IMR-90 (cell line): ENCODE results near the gene MARVELD3. TPM values are rescaled to one million over a fixed set of nuclear protein-coding genes. Genes with fewer than 3 reads are reported as not detected.

Source experiments
- ATAC-seq: fragments of 200-7000 bp; cut with Tn5 transposase; 2 replicates; pipeline ENCODE4 v1.9.1; 2020; ENCODE audit warnings: low read depth, mild to moderate bottlenecking, moderate library complexity
- BruUV-seq: library from RNA; stranded (reverse); fragments of 400-500 nt; replicated peaks from 2 replicates; lab custom pipeline; 2021; lab: Mats Ljungman, UMichigan
- CTCF ChIA-PET: fragments of 300-600 bp; formaldehyde crosslinking; extraction: SDS; loops from one replicate; lab custom pipeline; 2021; ENCODE audit warnings: antibody characterized with exemption; lab: Yijun Ruan, JAX
- POLR2A ChIA-PET: fragments of 300-600 bp; sonication (Branson Sonifier 250); formaldehyde crosslinking; loops from one replicate; lab custom pipeline; 2022; ENCODE audit warnings: antibody characterized with exemption; ENCODE audit not compliant: unreplicated experiment; lab: Charles Lee
- DNase-seq: peaks from one replicate; pipeline ENCODE4 v3.0.0; 2013
- H2AFZ ChIP-seq: replicated peaks from 2 replicates; pipeline ENCODE3; 2013; ENCODE audit warnings: low read length, mild to moderate bottlenecking; ENCODE audit not compliant: poor library complexity
- H2AK5ac ChIP-seq: 2 replicates; pipeline ENCODE4 v1.6.1; 2013; ENCODE audit warnings: low read depth, low read length, inconsistent platforms
- H2AK9ac ChIP-seq: replicated peaks from 2 replicates; pipeline ENCODE3; 2013; ENCODE audit warnings: mild to moderate bottlenecking, low read depth, low read length, moderate library complexity; ENCODE audit not compliant: poor library complexity
- H2BK120ac ChIP-seq: 2 replicates; pipeline ENCODE4 v1.6.1; 2013; ENCODE audit warnings: low read depth, low read length, inconsistent platforms
- H2BK15ac ChIP-seq: 3 replicates; pipeline ENCODE4 v1.6.1; 2013; ENCODE audit warnings: low read depth, low read length, inconsistent platforms
- H2BK20ac ChIP-seq: 2 replicates; pipeline ENCODE4 v1.6.1; 2013; ENCODE audit warnings: low read depth, mild to moderate bottlenecking, inconsistent platforms, low read length, moderate library complexity
- H2BK5ac ChIP-seq: 2 replicates; pipeline ENCODE4 v1.6.1; 2013; ENCODE audit warnings: mild to moderate bottlenecking, low read depth, low read length, inconsistent platforms; ENCODE audit not compliant: poor library complexity, severe bottlenecking
- H3K14ac ChIP-seq: replicated peaks from 2 replicates; pipeline ENCODE4 v1.6.1; 2013; ENCODE audit warnings: low read depth, low read length, inconsistent platforms
- H3K18ac ChIP-seq: 2 replicates; pipeline ENCODE4 v1.6.1; 2013; ENCODE audit warnings: low read depth, low read length, control low read depth
- H3K23ac ChIP-seq: 2 replicates; pipeline ENCODE4 v1.6.1; 2013; ENCODE audit warnings: low read depth, low read length, inconsistent platforms
- H3K27ac ChIP-seq: 2 replicates; pipeline ENCODE4 v1.5.1; 2013; ENCODE audit warnings: mild to moderate bottlenecking, control low read depth, low read length; ENCODE audit not compliant: insufficient read depth
- H3K27me3 ChIP-seq: 2 replicates; pipeline ENCODE4 v1.6.1; 2013; ENCODE audit warnings: low read length; ENCODE audit not compliant: control insufficient read depth, insufficient read depth
- H3K36me3 ChIP-seq: 2 replicates; pipeline ENCODE4 v1.6.1; 2013; ENCODE audit warnings: low read length, mixed read lengths; ENCODE audit not compliant: control insufficient read depth, insufficient read depth
- H3K4ac ChIP-seq: 2 replicates; pipeline ENCODE4 v1.6.1; 2013; ENCODE audit warnings: low read depth, low read length, inconsistent platforms
- H3K4me1 ChIP-seq: 2 replicates; pipeline ENCODE4 v1.6.1; 2013; ENCODE audit warnings: low read length, mixed read lengths; ENCODE audit not compliant: control insufficient read depth, insufficient read depth
- H3K4me2 ChIP-seq: 2 replicates; pipeline ENCODE4 v1.6.1; 2013; ENCODE audit warnings: low read depth, mild to moderate bottlenecking, control low read depth, low read length, moderate library complexity
- H3K4me3 ChIP-seq: 2 replicates; pipeline ENCODE4 v1.5.1; 2013; ENCODE audit warnings: low read depth, mild to moderate bottlenecking, control low read depth, low read length, moderate library complexity; ENCODE audit not compliant: insufficient read depth
- H3K56ac ChIP-seq: 2 replicates; pipeline ENCODE4 v1.6.1; 2013; ENCODE audit warnings: low read length, inconsistent platforms; ENCODE audit not compliant: insufficient read depth; ENCODE audit errors: extremely low read depth
- H3K79me1 ChIP-seq, 2 experiments: 2 replicates each; pipeline ENCODE4 v1.6.1; 2013; ENCODE audit warnings: low read length in 2 of 2, inconsistent platforms in 1 of 2, low read depth in 1 of 2
- H3K9ac ChIP-seq: 2 replicates; pipeline ENCODE4 v1.6.1; 2013; ENCODE audit warnings: low read depth, low read length, control low read depth
- H3K9me1 ChIP-seq: 2 replicates; pipeline ENCODE4 v1.6.1; 2013; ENCODE audit warnings: low read length, inconsistent platforms; ENCODE audit not compliant: insufficient read depth
- H3K9me3 ChIP-seq: 2 replicates; pipeline ENCODE4 v1.6.1; 2013; ENCODE audit warnings: low read length; ENCODE audit not compliant: control insufficient read depth, insufficient read depth
- H4K20me1 ChIP-seq: 2 replicates; pipeline ENCODE4 v1.6.1; 2013; ENCODE audit warnings: low read length, inconsistent platforms; ENCODE audit not compliant: insufficient read depth
- H4K5ac ChIP-seq: 2 replicates; pipeline ENCODE4 v1.6.1; 2013; ENCODE audit warnings: mild to moderate bottlenecking, low read depth, low read length, control low read depth
- H4K8ac ChIP-seq, 2 experiments: 2 replicates each; pipeline ENCODE4 v1.6.1; 2013; ENCODE audit warnings: low read depth in 2 of 2, low read length in 2 of 2, control low read depth in 1 of 2, inconsistent platforms in 1 of 2
- H4K91ac ChIP-seq: 2 replicates; pipeline ENCODE4 v1.6.1; 2013; ENCODE audit warnings: low read depth, low read length, inconsistent platforms; ENCODE audit not compliant: insufficient read depth
- BHLHE40 ChIP-seq: fragments of 150-350 bp; IDR thresholded peaks from 2 replicates; pipeline ENCODE4 v1.6.1; 2016; ENCODE audit warnings: mild to moderate bottlenecking, low read depth, low read length
- CEBPB ChIP-seq: IDR thresholded peaks from 2 replicates; pipeline ENCODE4 v1.6.1; 2012; ENCODE audit warnings: low read depth, low read length, improper control_type of control experiment
- CHD1 ChIP-seq: IDR thresholded peaks from 2 replicates; pipeline ENCODE4 v1.6.1; 2012; ENCODE audit warnings: low read depth, low read length, improper control_type of control experiment
- FOS ChIP-seq: fragments of 150-350 bp; IDR thresholded peaks from 2 replicates; pipeline ENCODE4 v1.6.1; 2016; ENCODE audit warnings: low read depth, low read length
- MAFK ChIP-seq: IDR thresholded peaks from 2 replicates; pipeline ENCODE4 v1.6.1; 2012; ENCODE audit warnings: low read depth, low read length, improper control_type of control experiment
- MAZ ChIP-seq: IDR thresholded peaks from 2 replicates; pipeline ENCODE4 v1.6.1; 2012; ENCODE audit warnings: low read depth, mild to moderate bottlenecking, low read length, improper control_type of control experiment, moderate library complexity, borderline replicate concordance
- MXI1 ChIP-seq: IDR thresholded peaks from 2 replicates; pipeline ENCODE4 v1.6.1; 2012; ENCODE audit warnings: low read depth, mild to moderate bottlenecking, low read length, moderate library complexity, borderline replicate concordance
- NFE2L2 ChIP-seq: fragments of 150-350 bp; IDR thresholded peaks from 2 replicates; pipeline ENCODE4 v1.6.1; 2016; ENCODE audit warnings: low read depth, mild to moderate bottlenecking, low read length
- POLR2A ChIP-seq: IDR thresholded peaks from 2 replicates; pipeline ENCODE4 v1.6.1; 2012; ENCODE audit warnings: mild to moderate bottlenecking, low read depth, low read length
- RAD21 ChIP-seq: IDR thresholded peaks from 2 replicates; pipeline ENCODE4 v1.6.1; 2012; ENCODE audit warnings: low read length, improper control_type of control experiment
- RCOR1 ChIP-seq: IDR thresholded peaks from 2 replicates; pipeline ENCODE4 v1.6.1; 2012; ENCODE audit warnings: mild to moderate bottlenecking, low read length, improper control_type of control experiment; ENCODE audit not compliant: insufficient replicate concordance
- RFX5 ChIP-seq: IDR thresholded peaks from 2 replicates; pipeline ENCODE4 v1.8.0; 2012; ENCODE audit warnings: low read depth, mild to moderate bottlenecking, low read length, moderate library complexity
- SMC3 ChIP-seq: fragments of 150-350 bp; IDR thresholded peaks from 2 replicates; pipeline ENCODE4 v1.6.1; 2016; ENCODE audit warnings: low read depth, mild to moderate bottlenecking, antibody characterized with exemption, low read length, moderate library complexity
- WGBS, 2 experiments: methylation state at CpG; one replicate each; pipeline versions ENCODE4 v1.1.5 to v1.1.7; 2013; ENCODE audit warnings: missing lambda C conversion rate in 2 of 2; ENCODE audit not compliant: insufficient read length in 1 of 2; ENCODE audit errors: extremely low coverage in 2 of 2; 5-methylcytosine and 5-hydroxymethylcytosine counted together
- dilution Hi-C: fragments of 300-500 bp; cut with HindIII; formaldehyde crosslinking; loops from one replicate; pipeline ENCODE4 v1.14.3; 2018; ENCODE audit warnings: low sequenced_read_pairs; ENCODE audit not compliant: unreplicated experiment
- in situ Hi-C: fragments of 300-500 bp; cut with MboI; formaldehyde crosslinking; loops from 3 replicates; pipeline ENCODE4 v1.14.3; 2019; ENCODE audit warnings: low sequenced_read_pairs, inconsistent platforms, mixed read lengths
- intact Hi-C: fragments of 100-400 bp; cut with micrococcal nuclease; formaldehyde crosslinking; loops from 2 replicates; pipeline ENCODE4 v1.10.0; 2022
- polyA plus RNA-seq, 3 experiments: library from polyadenylated mRNA; depleted of rRNA; stranded (reverse); fragments of >200 nt; gene quantifications; 2 replicates each; pipeline ENCODE4 v1.2.3, GENCODE V29; 2012; ENCODE audit warnings: low replicate concordance in 1 of 3
- total RNA-seq: library from RNA; depleted of rRNA; stranded (reverse); fragments of >200 nt; gene quantifications from 2 replicates; pipeline ENCODE4 v1.2.3, GENCODE V29; 2012
- TF ChIP-seq, protein P1 (sequence below): fragments of 150-350 bp; IDR thresholded peaks from 2 replicates; pipeline ENCODE4 v1.6.1; 2016; ENCODE audit warnings: low read depth, mild to moderate bottlenecking, low read length, moderate library complexity, borderline replicate concordance
- TF ChIP-seq, protein P2 (sequence below): fragments of 150-350 bp; IDR thresholded peaks from 2 replicates; pipeline ENCODE4 v1.6.1; 2017; ENCODE audit warnings: mild to moderate bottlenecking, antibody characterized with exemption, low read length, low read depth
- TF ChIP-seq, protein P3 (sequence below): conservative IDR thresholded peaks from 2 replicates; pipeline ENCODE4 v1.5.1; 2012; ENCODE audit warnings: mild to moderate bottlenecking, low read depth, low read length, improper control_type of control experiment

MARVELD3 gene
- total and polyA plus RNA-seq, 2 of the 4 experiments (the other 2 are of a cell fraction): not detected

DNA sequence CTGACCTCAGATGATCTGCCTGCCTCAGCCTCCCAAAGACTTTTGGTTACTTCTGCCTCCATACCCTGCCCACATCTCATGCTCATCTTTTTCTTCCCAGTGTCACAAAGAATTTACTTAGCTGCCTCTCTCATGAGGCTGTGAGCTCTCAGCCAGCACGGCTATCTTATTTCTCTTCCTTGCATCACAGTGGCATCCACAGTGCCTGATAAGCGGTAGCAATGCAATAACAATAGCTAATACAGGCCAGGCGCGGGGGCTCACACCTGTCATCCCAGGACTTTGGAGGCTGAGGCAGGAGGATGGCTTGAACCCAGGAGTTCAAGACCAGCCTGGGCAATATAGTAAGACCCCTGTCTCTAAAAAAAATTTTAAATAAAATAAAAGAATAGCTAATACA, 15.5 kb upstream of the MARVELD3 start:
- Histone ChIP-seq H4K8ac (no peak overlapping the region), H3K4me1 (no peaks in the 10 kb centered on the region), H4K91ac (no peak overlapping the region), H2AFZ (no peak overlapping the region), H3K14ac (no peak overlapping the region), H2BK5ac (no peak overlapping the region), H2AK5ac (no peak overlapping the region), H3K9ac (no peak overlapping the region), H2BK120ac (no peak overlapping the region), H3K4ac (no peak overlapping the region), H4K5ac (no peak overlapping the region), H3K56ac (no peak overlapping the region), H3K23ac (no peak overlapping the region), H3K36me3 (no peaks in the 10 kb centered on the region), H3K18ac (no peak overlapping the region), H4K20me1 (no peaks in the 10 kb centered on the region), H3K9me1 (no peaks in the 10 kb centered on the region), H2BK20ac (no peak overlapping the region), H3K4me2 (no peak overlapping the region), H2AK9ac (no peak overlapping the region), H3K4me3 (no peak overlapping the region), H3K27me3 (peaks cover 8% of the 10 kb centered on the region), H3K79me1 (no peaks in the 10 kb centered on the region), H2BK15ac (no peak overlapping the region), H3K9me3 (no peaks in the 10 kb centered on the region), H3K27ac (no peak overlapping the region)
- BruUV-seq: no TSS peak
- ChIA-PET POLR2A (no interaction called here), CTCF (interaction anchor here (0.6 to 1.9 kb wide), 14 partner anchors 9 to 199 kb away, joined by 3 to 8 read pairs (median 4); partner anchors contain the start of gene ZNF23)
- dilution Hi-C loops: no loop called here
- intact Hi-C loops: loop anchor here (2.0 to 10.0 kb wide), 2 partner anchors 46 to 116 kb away; no protein-coding TSS in a partner anchor
- DNase-seq (no peak), ATAC-seq (no peak)
- in situ Hi-C loops: no loop called here
- TF ChIP-seq CHD1 (no peak), FOS (no peak), CEBPB (no peak), POLR2A (no peak), RCOR1 (no peak), MAFK (no peak), RAD21 (no peak), MXI1 (no peak), SMC3 (no peak), BHLHE40 (no peak), MAZ (no peak), NFE2L2 (no peak), RFX5 (no peak)
- TF ChIP-seq, protein P1, sequence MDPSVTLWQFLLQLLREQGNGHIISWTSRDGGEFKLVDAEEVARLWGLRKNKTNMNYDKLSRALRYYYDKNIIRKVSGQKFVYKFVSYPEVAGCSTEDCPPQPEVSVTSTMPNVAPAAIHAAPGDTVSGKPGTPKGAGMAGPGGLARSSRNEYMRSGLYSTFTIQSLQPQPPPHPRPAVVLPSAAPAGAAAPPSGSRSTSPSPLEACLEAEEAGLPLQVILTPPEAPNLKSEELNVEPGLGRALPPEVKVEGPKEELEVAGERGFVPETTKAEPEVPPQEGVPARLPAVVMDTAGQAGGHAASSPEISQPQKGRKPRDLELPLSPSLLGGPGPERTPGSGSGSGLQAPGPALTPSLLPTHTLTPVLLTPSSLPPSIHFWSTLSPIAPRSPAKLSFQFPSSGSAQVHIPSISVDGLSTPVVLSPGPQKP: no peak
- TF ChIP-seq, protein P2, sequence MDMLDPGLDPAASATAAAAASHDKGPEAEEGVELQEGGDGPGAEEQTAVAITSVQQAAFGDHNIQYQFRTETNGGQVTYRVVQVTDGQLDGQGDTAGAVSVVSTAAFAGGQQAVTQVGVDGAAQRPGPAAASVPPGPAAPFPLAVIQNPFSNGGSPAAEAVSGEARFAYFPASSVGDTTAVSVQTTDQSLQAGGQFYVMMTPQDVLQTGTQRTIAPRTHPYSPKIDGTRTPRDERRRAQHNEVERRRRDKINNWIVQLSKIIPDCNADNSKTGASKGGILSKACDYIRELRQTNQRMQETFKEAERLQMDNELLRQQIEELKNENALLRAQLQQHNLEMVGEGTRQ: no peak
- TF ChIP-seq, protein P3, sequence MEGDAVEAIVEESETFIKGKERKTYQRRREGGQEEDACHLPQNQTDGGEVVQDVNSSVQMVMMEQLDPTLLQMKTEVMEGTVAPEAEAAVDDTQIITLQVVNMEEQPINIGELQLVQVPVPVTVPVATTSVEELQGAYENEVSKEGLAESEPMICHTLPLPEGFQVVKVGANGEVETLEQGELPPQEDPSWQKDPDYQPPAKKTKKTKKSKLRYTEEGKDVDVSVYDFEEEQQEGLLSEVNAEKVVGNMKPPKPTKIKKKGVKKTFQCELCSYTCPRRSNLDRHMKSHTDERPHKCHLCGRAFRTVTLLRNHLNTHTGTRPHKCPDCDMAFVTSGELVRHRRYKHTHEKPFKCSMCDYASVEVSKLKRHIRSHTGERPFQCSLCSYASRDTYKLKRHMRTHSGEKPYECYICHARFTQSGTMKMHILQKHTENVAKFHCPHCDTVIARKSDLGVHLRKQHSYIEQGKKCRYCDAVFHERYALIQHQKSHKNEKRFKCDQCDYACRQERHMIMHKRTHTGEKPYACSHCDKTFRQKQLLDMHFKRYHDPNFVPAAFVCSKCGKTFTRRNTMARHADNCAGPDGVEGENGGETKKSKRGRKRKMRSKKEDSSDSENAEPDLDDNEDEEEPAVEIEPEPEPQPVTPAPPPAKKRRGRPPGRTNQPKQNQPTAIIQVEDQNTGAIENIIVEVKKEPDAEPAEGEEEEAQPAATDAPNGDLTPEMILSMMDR: no peak
- no CpG with 5 or more reads among the region's 4 CpGs for WGBS, 2 experiments
